Panc1 (cell line): ENCODE results near the gene RIMS1.

Experiments used
- POLR2AphosphoS5 ChIP-seq: IDR thresholded peaks from 2 replicates; pipeline ENCODE4 v1.6.1; 2012; ENCODE audit warnings: mild to moderate bottlenecking, low read depth, low read length, moderate library complexity
- TCF7L2 ChIP-seq: IDR thresholded peaks from 2 replicates; pipeline ENCODE4 v1.6.1; 2011; ENCODE audit warnings: mild to moderate bottlenecking, low read depth, low read length, inconsistent platforms
- TF ChIP-seq, protein P1 (sequence below): fragments of 450-650 bp; IDR thresholded peaks from 2 replicates; pipeline ENCODE4 v1.5.1; 2017; ENCODE audit warnings: mild to moderate bottlenecking
- TF ChIP-seq, protein P2 (sequence below), 2 experiments: IDR thresholded peaks; 2 replicates each; pipeline ENCODE4 v1.6.1; 2011 to 2012; ENCODE audit warnings: low read depth in 2 of 2, control low read depth in 1 of 2, low read length in 1 of 2, mild to moderate bottlenecking in 1 of 2, moderate library complexity in 1 of 2; ENCODE audit not compliant: insufficient read depth in 1 of 2

DNA sequence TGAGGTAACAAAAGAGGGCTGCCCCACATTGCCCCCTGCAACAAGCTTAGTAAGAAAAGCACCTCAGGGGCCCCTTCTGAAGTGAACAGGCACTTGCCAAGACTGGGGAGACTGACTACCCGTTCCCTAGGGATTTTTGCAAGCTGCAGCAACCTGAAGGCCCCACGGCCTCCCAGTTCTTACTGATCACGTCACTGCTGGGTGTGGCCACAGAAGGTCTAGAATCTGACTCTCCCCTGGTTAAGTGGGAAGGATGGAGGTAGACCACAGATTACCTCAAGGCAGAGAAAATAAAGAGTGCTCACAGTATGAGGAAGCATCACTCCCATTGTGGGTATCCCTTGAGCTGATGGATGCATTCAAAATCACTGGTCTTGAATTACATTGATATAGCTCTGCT, 534.1 kb downstream of the RIMS1 start:
- TF ChIP-seq, protein P1, sequence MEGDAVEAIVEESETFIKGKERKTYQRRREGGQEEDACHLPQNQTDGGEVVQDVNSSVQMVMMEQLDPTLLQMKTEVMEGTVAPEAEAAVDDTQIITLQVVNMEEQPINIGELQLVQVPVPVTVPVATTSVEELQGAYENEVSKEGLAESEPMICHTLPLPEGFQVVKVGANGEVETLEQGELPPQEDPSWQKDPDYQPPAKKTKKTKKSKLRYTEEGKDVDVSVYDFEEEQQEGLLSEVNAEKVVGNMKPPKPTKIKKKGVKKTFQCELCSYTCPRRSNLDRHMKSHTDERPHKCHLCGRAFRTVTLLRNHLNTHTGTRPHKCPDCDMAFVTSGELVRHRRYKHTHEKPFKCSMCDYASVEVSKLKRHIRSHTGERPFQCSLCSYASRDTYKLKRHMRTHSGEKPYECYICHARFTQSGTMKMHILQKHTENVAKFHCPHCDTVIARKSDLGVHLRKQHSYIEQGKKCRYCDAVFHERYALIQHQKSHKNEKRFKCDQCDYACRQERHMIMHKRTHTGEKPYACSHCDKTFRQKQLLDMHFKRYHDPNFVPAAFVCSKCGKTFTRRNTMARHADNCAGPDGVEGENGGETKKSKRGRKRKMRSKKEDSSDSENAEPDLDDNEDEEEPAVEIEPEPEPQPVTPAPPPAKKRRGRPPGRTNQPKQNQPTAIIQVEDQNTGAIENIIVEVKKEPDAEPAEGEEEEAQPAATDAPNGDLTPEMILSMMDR = no peak
- TF ChIP-seq POLR2AphosphoS5 (no peak), TCF7L2 (no peak)
- TF ChIP-seq, protein P2, sequence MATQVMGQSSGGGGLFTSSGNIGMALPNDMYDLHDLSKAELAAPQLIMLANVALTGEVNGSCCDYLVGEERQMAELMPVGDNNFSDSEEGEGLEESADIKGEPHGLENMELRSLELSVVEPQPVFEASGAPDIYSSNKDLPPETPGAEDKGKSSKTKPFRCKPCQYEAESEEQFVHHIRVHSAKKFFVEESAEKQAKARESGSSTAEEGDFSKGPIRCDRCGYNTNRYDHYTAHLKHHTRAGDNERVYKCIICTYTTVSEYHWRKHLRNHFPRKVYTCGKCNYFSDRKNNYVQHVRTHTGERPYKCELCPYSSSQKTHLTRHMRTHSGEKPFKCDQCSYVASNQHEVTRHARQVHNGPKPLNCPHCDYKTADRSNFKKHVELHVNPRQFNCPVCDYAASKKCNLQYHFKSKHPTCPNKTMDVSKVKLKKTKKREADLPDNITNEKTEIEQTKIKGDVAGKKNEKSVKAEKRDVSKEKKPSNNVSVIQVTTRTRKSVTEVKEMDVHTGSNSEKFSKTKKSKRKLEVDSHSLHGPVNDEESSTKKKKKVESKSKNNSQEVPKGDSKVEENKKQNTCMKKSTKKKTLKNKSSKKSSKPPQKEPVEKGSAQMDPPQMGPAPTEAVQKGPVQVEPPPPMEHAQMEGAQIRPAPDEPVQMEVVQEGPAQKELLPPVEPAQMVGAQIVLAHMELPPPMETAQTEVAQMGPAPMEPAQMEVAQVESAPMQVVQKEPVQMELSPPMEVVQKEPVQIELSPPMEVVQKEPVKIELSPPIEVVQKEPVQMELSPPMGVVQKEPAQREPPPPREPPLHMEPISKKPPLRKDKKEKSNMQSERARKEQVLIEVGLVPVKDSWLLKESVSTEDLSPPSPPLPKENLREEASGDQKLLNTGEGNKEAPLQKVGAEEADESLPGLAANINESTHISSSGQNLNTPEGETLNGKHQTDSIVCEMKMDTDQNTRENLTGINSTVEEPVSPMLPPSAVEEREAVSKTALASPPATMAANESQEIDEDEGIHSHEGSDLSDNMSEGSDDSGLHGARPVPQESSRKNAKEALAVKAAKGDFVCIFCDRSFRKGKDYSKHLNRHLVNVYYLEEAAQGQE (IDR thresholded peaks at IDR 0.05; ENCODE audit: insufficient read depth in 1 of 2, low read depth in 2 of 2, low read length in 1 of 2) = no peak
